H9 (cell line): ENCODE measurements around the gene TBC1D8. TPM values are rescaled to one million over a fixed set of nuclear protein-coding genes. Genes with fewer than 3 reads are reported as not detected.

Experiments
- DNase-seq: peaks from one replicate; pipeline ENCODE4 v3.0.0-alpha.2; 2017
- H2AFZ ChIP-seq: one replicate; pipeline ENCODE4 v1.6.1; 2013; ENCODE audit warnings: mild to moderate bottlenecking, low read length, control low read depth, moderate library complexity
- H2AK5ac ChIP-seq: 2 replicates; pipeline ENCODE4 v1.6.1; 2013; ENCODE audit warnings: low read length, control low read depth, mixed read lengths; ENCODE audit not compliant: insufficient read length
- H2BK120ac ChIP-seq: one replicate; pipeline ENCODE4 v1.6.1; 2013; ENCODE audit warnings: low read depth, mild to moderate bottlenecking, low read length, control low read depth, inconsistent platforms; ENCODE audit not compliant: poor library complexity, severe bottlenecking
- H2BK12ac ChIP-seq: 2 replicates; pipeline ENCODE4 v1.6.1; 2013; ENCODE audit warnings: low read length, control low read depth, mixed read lengths, low read depth; ENCODE audit not compliant: insufficient read length
- H2BK15ac ChIP-seq: 2 replicates; pipeline ENCODE4 v1.6.1; 2013; ENCODE audit warnings: low read depth, low read length, control low read depth
- H2BK20ac ChIP-seq: one replicate; pipeline ENCODE4 v1.6.1; 2013; ENCODE audit warnings: low read depth, mild to moderate bottlenecking, low read length, control low read depth, inconsistent platforms; ENCODE audit not compliant: poor library complexity, severe bottlenecking
- H2BK5ac ChIP-seq: 2 replicates; pipeline ENCODE4 v1.6.1; 2013; ENCODE audit warnings: low read length, control low read depth, mixed read lengths; ENCODE audit not compliant: insufficient read length
- H3K14ac ChIP-seq: 2 replicates; pipeline ENCODE4 v1.6.1; 2013; ENCODE audit warnings: low read length, control low read depth; ENCODE audit not compliant: insufficient read depth
- H3K18ac ChIP-seq: 2 replicates; pipeline ENCODE4 v1.6.1; 2013; ENCODE audit warnings: low read depth, mild to moderate bottlenecking, mixed read lengths, low read length, control low read depth; ENCODE audit not compliant: insufficient read length
- H3K23ac ChIP-seq: 2 replicates; pipeline ENCODE4 v1.6.1; 2013; ENCODE audit warnings: low read length, control low read depth, mixed read lengths, low read depth; ENCODE audit not compliant: insufficient read length
- H3K23me2 ChIP-seq: 2 replicates; pipeline ENCODE4 v1.6.1; 2013; ENCODE audit warnings: low read depth, mild to moderate bottlenecking, mixed read lengths, low read length, control low read depth; ENCODE audit not compliant: insufficient read length, poor library complexity, severe bottlenecking
- H3K27ac ChIP-seq: 2 replicates; pipeline ENCODE4 v1.5.1; 2013; ENCODE audit warnings: low read length, control low read depth, mixed read lengths, low read depth; ENCODE audit not compliant: insufficient read length
- H3K27me3 ChIP-seq: 2 replicates; pipeline ENCODE4 v1.6.1; 2013; ENCODE audit warnings: low read length, control low read depth, inconsistent platforms; ENCODE audit not compliant: insufficient read depth
- H3K4ac ChIP-seq: 2 replicates; pipeline ENCODE4 v1.6.1; 2013; ENCODE audit warnings: low read depth, mild to moderate bottlenecking, control low read depth, inconsistent platforms, low read length, moderate library complexity
- H3K4me1 ChIP-seq: 2 replicates; pipeline ENCODE4 v1.6.1; 2013; ENCODE audit warnings: low read length, control low read depth, inconsistent platforms; ENCODE audit not compliant: insufficient read depth
- H3K4me2 ChIP-seq: 2 replicates; pipeline ENCODE4 v1.6.1; 2013; ENCODE audit warnings: low read length, control low read depth, mixed read lengths; ENCODE audit not compliant: insufficient read length, insufficient read depth
- H3K56ac ChIP-seq: 2 replicates; pipeline ENCODE4 v1.6.1; 2013; ENCODE audit warnings: low read depth, mild to moderate bottlenecking, mixed read lengths, low read length, control low read depth; ENCODE audit not compliant: insufficient read length
- H3K79me1 ChIP-seq: 2 replicates; pipeline ENCODE4 v1.6.1; 2013; ENCODE audit warnings: low read depth, mild to moderate bottlenecking, moderate library complexity, low read length, control low read depth, inconsistent platforms; ENCODE audit not compliant: insufficient read depth, poor library complexity, severe bottlenecking
- H3K79me2 ChIP-seq: 2 replicates; pipeline ENCODE4 v1.6.1; 2013; ENCODE audit warnings: low read length, control low read depth, inconsistent platforms; ENCODE audit not compliant: insufficient read depth
- H3K9ac ChIP-seq: 2 replicates; pipeline ENCODE4 v1.6.1; 2013; ENCODE audit warnings: low read length, control low read depth, mixed read lengths; ENCODE audit not compliant: insufficient read length; ENCODE audit errors: extremely low read depth
- H3K9me3 ChIP-seq: one replicate; pipeline ENCODE4 v1.6.1; 2013; ENCODE audit warnings: low read depth, low read length, inconsistent platforms; ENCODE audit not compliant: control insufficient read depth
- H3T11ph ChIP-seq: one replicate; pipeline ENCODE4 v1.6.1; 2013; ENCODE audit warnings: mild to moderate bottlenecking, low read length, control low read depth, inconsistent platforms
- H4K20me1 ChIP-seq: one replicate; pipeline ENCODE4 v1.6.1; 2013; ENCODE audit not compliant: control insufficient read depth, insufficient read length, insufficient read depth
- H4K5ac ChIP-seq: 2 replicates; pipeline ENCODE4 v1.6.1; 2013; ENCODE audit warnings: low read depth, mild to moderate bottlenecking, mixed read lengths, low read length, control low read depth; ENCODE audit not compliant: insufficient read length
- H4K8ac ChIP-seq: replicated peaks from 2 replicates; pipeline ENCODE4 v1.6.1; 2013; ENCODE audit warnings: low read length, control low read depth, mixed read lengths, low read depth; ENCODE audit not compliant: insufficient read length
- H4K91ac ChIP-seq: 2 replicates; pipeline ENCODE4 v1.6.1; 2013; ENCODE audit warnings: low read depth, mild to moderate bottlenecking, moderate library complexity, mixed read lengths, low read length, control low read depth; ENCODE audit not compliant: insufficient read length
- H3K27ac Mint-ChIP-seq, 3 experiments: 2 replicates in 2 of 3; 3 replicates in 1 of 3; pipeline ENCODE4 v1.8.0; 2020 to 2021; ENCODE audit warnings: mixed read lengths in 3 of 3, mild to moderate bottlenecking in 1 of 3, moderate library complexity in 1 of 3
- H3K27me3 Mint-ChIP-seq: 2 replicates; pipeline ENCODE4 v1.8.0; 2021; ENCODE audit warnings: low read depth, mild to moderate bottlenecking, moderate library complexity, mixed read lengths
- H3K36me3 Mint-ChIP-seq, 3 experiments: 2 replicates in 2 of 3; 3 replicates in 1 of 3; pipeline ENCODE4 v1.8.0; 2020 to 2021; ENCODE audit warnings: low read depth in 3 of 3, mixed read lengths in 3 of 3; ENCODE audit not compliant: insufficient read depth in 1 of 3
- H3K4me1 Mint-ChIP-seq, 2 experiments: 2 replicates each; pipeline ENCODE4 v1.8.0; 2020; ENCODE audit warnings: mixed read lengths in 2 of 2
- H3K4me3 Mint-ChIP-seq, 2 experiments: 2 replicates in 1 of 2; 3 replicates in 1 of 2; pipeline ENCODE4 v1.8.0; 2020 to 2021; ENCODE audit warnings: mild to moderate bottlenecking in 2 of 2, mixed read lengths in 2 of 2, moderate library complexity in 1 of 2
- H3K9me3 Mint-ChIP-seq, 2 experiments: 2 replicates in 1 of 2; 3 replicates in 1 of 2; pipeline ENCODE4 v1.8.0; 2020; ENCODE audit warnings: mild to moderate bottlenecking in 2 of 2, mixed read lengths in 2 of 2, moderate library complexity in 1 of 2
- CTCF ChIP-seq: fragments of 200-600 bp; sonication (generic); conservative IDR thresholded peaks from 3 replicates; pipeline ENCODE4 v1.8.0; 2021; ENCODE audit warnings: antibody characterized with exemption, mild to moderate bottlenecking
- WGBS: extraction: QIAGEN DNeasy Blood & Tissue Kit; methylation state at CpG from one replicate; pipeline ENCODE4 v1.1.7; 2013; ENCODE audit warnings: missing lambda C conversion rate, low lambda C conversion rate, mixed read lengths; ENCODE audit not compliant: insufficient read length; ENCODE audit errors: extremely low coverage; 5-methylcytosine and 5-hydroxymethylcytosine counted together
- total RNA-seq: library from RNA; stranded (reverse); gene quantifications from 2 replicates; pipeline ENCODE4 v1.2.1, GENCODE V29; 2021

The TBC1D8 gene
- total RNA-seq, 1 experiment from 2014 or later = 16.6 TPM

- peaks cover 66 to 82% (median 82%) of the 10 kb centered on the region in 3 experiments for H3K36me3 Mint-ChIP-seq
- WGBS = no CpG with 5 or more reads among the region's 4 CpGs
Observed at GRCh38 chr2:101006065-101006715, 145.0 kb downstream of the TBC1D8 start.

More at GRCh38 chr2:101006065-101006715, 145.0 kb downstream of the TBC1D8 start:
- H2BK120ac ChIP-seq = no peak overlapping the region
- no peak overlapping the region for H3K27ac ChIP-seq
- no peaks in the 10 kb centered on the region for H3K79me1 ChIP-seq
- no peak overlapping the region for H3K14ac ChIP-seq
- H3K4me2 ChIP-seq = no peak overlapping the region
- Mint-ChIP-seq H3K4me3 (peak overlapping the region in 1 of 2 experiments; percentile 17; a peak in 1 of 5 replicates), H3K27ac (no peak overlapping the region), H3K4me1 (peaks cover 35 to 45% of the 10 kb centered on the region in 2 experiments), H3K9me3 (peaks cover 5% of the 10 kb centered on the region in 2 experiments; a peak in 4 of 5 replicates), H3K27me3 (peaks cover 4% of the 10 kb centered on the region)
- peaks cover 8% of the 10 kb centered on the region for H3K23me2 ChIP-seq
- no peaks in the 10 kb centered on the region for H4K20me1 ChIP-seq
- TF ChIP-seq CTCF = no peak
- no peaks in the 10 kb centered on the region for H3K27me3 ChIP-seq
- no peak overlapping the region for H2AFZ ChIP-seq
- H2AK5ac ChIP-seq = no peak overlapping the region
- peaks cover 3% of the 10 kb centered on the region; the same call in 1 of the 2 replicates for H3K4me1 ChIP-seq
- H2BK20ac ChIP-seq = no peak overlapping the region
- no peak overlapping the region for H3K18ac ChIP-seq
- no peak overlapping the region for H2BK15ac ChIP-seq
- H3K4ac ChIP-seq = no peak overlapping the region
- no peak overlapping the region for H3K9ac ChIP-seq
- no peak overlapping the region for H3K23ac ChIP-seq
- no peak overlapping the region for H4K91ac ChIP-seq
- H3K56ac ChIP-seq = no peak overlapping the region
- no peak overlapping the region for H4K5ac ChIP-seq
- H4K8ac ChIP-seq = no peak overlapping the region
- H3T11ph ChIP-seq = no peak overlapping the region
- no peak for DNase-seq
- H3K9me3 ChIP-seq = no peaks in the 10 kb centered on the region
- H2BK5ac ChIP-seq = no peak overlapping the region
- no peak overlapping the region for H2BK12ac ChIP-seq
- H3K79me2 ChIP-seq = peaks cover 15% of the 10 kb centered on the region; the same call in 1 of the 2 replicates
